HepG2 (cell line): ENCODE data around the gene ARHGAP4. TPM values are rescaled to one million over a fixed set of nuclear protein-coding genes. Genes with fewer than 3 reads are reported as not detected.
A peak's percentile ranks its signal among the peaks of the same experiment; 100 is the strongest.

Source experiments
- ATAC-seq: fragments of 200-7000 bp; cut with Tn5 transposase; 3 replicates; pipeline ENCODE4 v1.9.1; 2020; ENCODE audit warnings: mild to moderate bottlenecking, moderate library complexity
- BruUV-seq: library from RNA; stranded (reverse); fragments of 400-500 nt; replicated peaks from 2 replicates; lab custom pipeline; 2021; lab: Mats Ljungman, UMichigan
- CTCF ChIA-PET: fragments of 300-600 bp; formaldehyde crosslinking; extraction: SDS; loops from one replicate; lab custom pipeline; 2021; ENCODE audit warnings: low total read pairs, inconsistent platforms, low intra/inter-chr PET ratio; lab: Yijun Ruan, JAX
- POLR2A ChIA-PET: fragments of 350-600 bp; sonication (Branson Sonifier 250); formaldehyde crosslinking; loops from one replicate; lab custom pipeline; 2020; ENCODE audit warnings: antibody characterized with exemption, inconsistent platforms; lab: Yijun Ruan, JAX
- DNase-seq: peaks from one replicate; pipeline ENCODE4 v3.0.0-alpha.2; 2015; ENCODE audit warnings: low spot score
- FAIRE-seq: peaks from 3 replicates; lab custom pipeline; 2011; peaks lifted over from hg19 to GRCh38; lab: Jason Lieb, UNC
- H2AFZ ChIP-seq: one replicate; pipeline ENCODE4 v1.6.1; 2011; ENCODE audit warnings: low read length, inconsistent platforms
- H3K27ac ChIP-seq: fragments of 300-600 bp; 3 replicates; pipeline ENCODE4 v1.8.0; 2011; ENCODE audit warnings: mixed run types, mild to moderate bottlenecking, mixed read lengths, low read length, inconsistent platforms; ENCODE audit not compliant: insufficient read depth; ENCODE audit errors: extremely low read length
- H3K27me3 ChIP-seq, 2 experiments: fragments of 200-600 bp in 1 of 2; 2 replicates in 1 of 2; 3 replicates in 1 of 2; pipeline versions ENCODE4 v1.6.0 to v1.8.0; 2011; ENCODE audit warnings: low read length in 2 of 2, mild to moderate bottlenecking in 2 of 2, moderate library complexity in 2 of 2, inconsistent platforms in 1 of 2; ENCODE audit not compliant: insufficient read depth in 2 of 2, control insufficient read depth in 1 of 2
- H3K36me3 ChIP-seq, 2 experiments: fragments of 200-600 bp in 1 of 2; replicated peaks in 1 of 2; 2 replicates in 1 of 2; 3 replicates in 1 of 2; pipeline versions ENCODE4 v1.5.1 to v1.8.0; 2011; ENCODE audit warnings: low read length in 2 of 2, inconsistent platforms in 1 of 2; ENCODE audit not compliant: insufficient read depth in 2 of 2, control insufficient read depth in 1 of 2
- H3K4me1 ChIP-seq: 2 replicates; pipeline ENCODE4 v1.5.1; 2012; ENCODE audit warnings: low read length, inconsistent platforms; ENCODE audit not compliant: insufficient read depth
- H3K4me2 ChIP-seq: 2 replicates; pipeline ENCODE4 v1.6.0; 2011; ENCODE audit warnings: low read depth, low read length, inconsistent platforms
- H3K4me3 ChIP-seq, 3 experiments: fragments of 200-600 bp in 1 of 3; sonication (generic), shearing (Covaris generic) in 1 of 3; replicated peaks in 1 of 3; 2 replicates each; pipeline ENCODE4 v1.5.1; 2011 to 2016; ENCODE audit warnings: low read length in 3 of 3, inconsistent platforms in 2 of 3, low read depth in 2 of 3, mild to moderate bottlenecking in 2 of 3, control low read depth in 1 of 3, mixed read lengths in 1 of 3; ENCODE audit not compliant: insufficient read depth in 1 of 3
- H3K79me2 ChIP-seq: one replicate; pipeline ENCODE4 v1.6.1; 2011; ENCODE audit warnings: low read length, inconsistent platforms; ENCODE audit not compliant: insufficient read depth
- H3K9ac ChIP-seq: 2 replicates; pipeline ENCODE4 v1.6.0; 2011; ENCODE audit warnings: mild to moderate bottlenecking, low read depth, low read length, inconsistent platforms; ENCODE audit not compliant: insufficient read depth
- H3K9me3 ChIP-seq: 2 replicates; pipeline ENCODE4 v1.5.1; 2012; ENCODE audit warnings: mild to moderate bottlenecking, low read length
- H4K20me1 ChIP-seq: 2 replicates; pipeline ENCODE4 v1.6.0; 2011; ENCODE audit warnings: inconsistent platforms, mild to moderate bottlenecking, low read length, moderate library complexity; ENCODE audit not compliant: insufficient read depth
- HMGA1 ChIP-seq: sonication (generic); formaldehyde crosslinking; conservative IDR thresholded peaks from 2 replicates; pipeline ENCODE4 v1.4.0; 2020; ENCODE audit warnings: missing genetic modification reagents
- KLF15 ChIP-seq: sonication (generic); formaldehyde crosslinking; IDR thresholded peaks from 2 replicates; pipeline ENCODE4 v1.8.1; 2023; ENCODE audit warnings: borderline replicate concordance, mild to moderate bottlenecking, inconsistent platforms, missing genetic modification reagents, mixed read lengths
- MAFF ChIP-seq: IDR thresholded peaks from 2 replicates; pipeline ENCODE4 v1.6.1; 2011; ENCODE audit warnings: low read depth, low read length, improper control_type of control experiment
- MAFK ChIP-seq, 2 experiments: IDR thresholded peaks in 1 of 2; conservative IDR thresholded peaks in 1 of 2; 2 replicates each; pipeline ENCODE4 v1.6.1; 2011; ENCODE audit warnings: improper control_type of control experiment in 2 of 2, low read length in 2 of 2
- ZKSCAN5 ChIP-seq: sonication (generic); formaldehyde crosslinking; IDR thresholded peaks from 2 replicates; pipeline ENCODE4 v1.5.1; 2020; ENCODE audit warnings: mild to moderate bottlenecking, missing genetic modification reagents
- WGBS: methylation state at CpG from one replicate; pipeline ENCODE4 v1.1.6; 2017; ENCODE audit warnings: low lambda C conversion rate; 5-methylcytosine and 5-hydroxymethylcytosine counted together
- in situ Hi-C: cut with HindIII; loops from 2 replicates; pipeline ENCODE4 v1.10.0; 2017; ENCODE audit warnings: low pct_unique_long_range_greater_than_20kb; ENCODE audit not compliant: extremely low pct_ligation_motif_present
- intact Hi-C: fragments of 100-400 bp; cut with micrococcal nuclease; formaldehyde crosslinking; loops from one replicate; pipeline ENCODE4 v1.10.0; 2022; ENCODE audit not compliant: unreplicated experiment
- polyA plus RNA-seq, 8 experiments: library from polyadenylated mRNA; depleted of rRNA in 3 of 8; stranded (reverse) in 7 of 8; unstranded in 1 of 8; fragments of >200 nt; fragmentation: Illumina TruSeq in 4 of 8; extraction: Trizol in 4 of 8; gene quantifications; 2 replicates each; pipeline versions ENCODE4 v1.2.1 to v1.2.3, GENCODE V29; 2011 to 2016; ENCODE audit warnings: low read depth in 4 of 8, missing spikeins in 1 of 8, mixed read lengths in 1 of 8; ENCODE audit not compliant: insufficient read depth in 1 of 8
- total RNA-seq, 5 experiments: library from RNA; depleted of rRNA; stranded (reverse); fragments of >200 nt; fragmentation: Illumina TruSeq; extraction: Trizol; gene quantifications; 2 replicates each; pipeline ENCODE4 v1.2.3, GENCODE V29; 2016; ENCODE audit warnings: low read depth in 1 of 5
- TF ChIP-seq, protein P1 (sequence below): sonication (generic); formaldehyde crosslinking; IDR thresholded peaks from 2 replicates; pipeline ENCODE4 v1.4.0; 2020; ENCODE audit warnings: mild to moderate bottlenecking, low read depth, missing genetic modification reagents
- TF ChIP-seq, protein P2 (sequence below): sonication (generic); formaldehyde crosslinking; IDR thresholded peaks from 2 replicates; pipeline ENCODE4 v1.9.0; 2021; ENCODE audit warnings: missing genetic modification reagents, borderline replicate concordance

Gene ARHGAP4
- total and polyA plus RNA-seq, 2 of the 13 experiments (the other 11 are each of a cell fraction or from before 2014, with no cell fraction given) = 0.57 to 0.64 TPM

DNA sequence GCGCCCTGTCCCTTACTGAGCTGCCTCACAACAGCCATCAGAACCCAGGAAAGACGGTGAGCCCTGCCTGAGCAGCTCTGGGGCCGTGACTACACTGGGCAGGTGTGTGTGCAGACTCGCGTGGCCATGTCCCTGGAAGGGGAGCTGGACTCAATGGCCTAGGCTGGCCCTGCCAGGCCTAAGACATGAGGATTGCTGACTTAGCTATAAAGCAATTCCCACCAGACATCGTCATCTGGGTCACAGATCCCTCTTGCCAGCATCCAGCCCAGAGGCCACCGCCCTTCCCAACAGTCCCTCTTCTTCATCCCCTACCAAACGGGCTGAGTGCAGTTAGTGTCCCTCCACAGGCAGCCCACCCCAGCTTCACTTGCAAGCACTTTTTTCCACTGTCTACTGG is 5.1 kb upstream of the ARHGAP4 start:
- ChIA-PET CTCF (no interaction called here), POLR2A (no interaction called here)
- in situ Hi-C loops = no loop called here
- peaks cover 29% of the 10 kb centered on the region for H3K4me1 ChIP-seq
- no peak for ATAC-seq
- no peak overlapping the region for H3K27ac ChIP-seq
- H2AFZ ChIP-seq = no peak overlapping the region
- intact Hi-C loops = no loop called here
- FAIRE-seq = no peak
- H3K4me2 ChIP-seq = no peak overlapping the region
- BruUV-seq = no TSS peak
- no peak overlapping the region for H3K4me3 ChIP-seq
- H3K27me3 ChIP-seq = no peaks in the 10 kb centered on the region
- no peak for DNase-seq
- 93% methylated on average over 4 of the region's 8 CpGs for WGBS
- H3K36me3 ChIP-seq = peaks cover 1 to 8% of the 10 kb centered on the region in 2 experiments; a peak in 1 of 5 replicates
- H3K9ac ChIP-seq = no peak overlapping the region
- TF ChIP-seq KLF15 (no peak), ZKSCAN5 (no peak), MAFK (conservative IDR thresholded peaks at IDR 0.05 in 1 of 2, IDR thresholded peaks at IDR 0.05 in 1 of 2; ENCODE audit: low read length in 2 of 2) (peak; percentile 60 to 75; a peak in 3 of 4 replicates), MAFF (peak; percentile 63), HMGA1 (CRISPR knock-in tag) (no peak)
- TF ChIP-seq, protein P1, sequence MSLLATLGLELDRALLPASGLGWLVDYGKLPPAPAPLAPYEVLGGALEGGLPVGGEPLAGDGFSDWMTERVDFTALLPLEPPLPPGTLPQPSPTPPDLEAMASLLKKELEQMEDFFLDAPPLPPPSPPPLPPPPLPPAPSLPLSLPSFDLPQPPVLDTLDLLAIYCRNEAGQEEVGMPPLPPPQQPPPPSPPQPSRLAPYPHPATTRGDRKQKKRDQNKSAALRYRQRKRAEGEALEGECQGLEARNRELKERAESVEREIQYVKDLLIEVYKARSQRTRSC = no peak
- TF ChIP-seq, protein P2, sequence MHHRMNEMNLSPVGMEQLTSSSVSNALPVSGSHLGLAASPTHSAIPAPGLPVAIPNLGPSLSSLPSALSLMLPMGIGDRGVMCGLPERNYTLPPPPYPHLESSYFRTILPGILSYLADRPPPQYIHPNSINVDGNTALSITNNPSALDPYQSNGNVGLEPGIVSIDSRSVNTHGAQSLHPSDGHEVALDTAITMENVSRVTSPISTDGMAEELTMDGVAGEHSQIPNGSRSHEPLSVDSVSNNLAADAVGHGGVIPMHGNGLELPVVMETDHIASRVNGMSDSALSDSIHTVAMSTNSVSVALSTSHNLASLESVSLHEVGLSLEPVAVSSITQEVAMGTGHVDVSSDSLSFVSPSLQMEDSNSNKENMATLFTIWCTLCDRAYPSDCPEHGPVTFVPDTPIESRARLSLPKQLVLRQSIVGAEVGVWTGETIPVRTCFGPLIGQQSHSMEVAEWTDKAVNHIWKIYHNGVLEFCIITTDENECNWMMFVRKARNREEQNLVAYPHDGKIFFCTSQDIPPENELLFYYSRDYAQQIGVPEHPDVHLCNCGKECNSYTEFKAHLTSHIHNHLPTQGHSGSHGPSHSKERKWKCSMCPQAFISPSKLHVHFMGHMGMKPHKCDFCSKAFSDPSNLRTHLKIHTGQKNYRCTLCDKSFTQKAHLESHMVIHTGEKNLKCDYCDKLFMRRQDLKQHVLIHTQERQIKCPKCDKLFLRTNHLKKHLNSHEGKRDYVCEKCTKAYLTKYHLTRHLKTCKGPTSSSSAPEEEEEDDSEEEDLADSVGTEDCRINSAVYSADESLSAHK (CRISPR knock-in tag) = no peak
- no peaks in the 10 kb centered on the region for H4K20me1 ChIP-seq
- peaks cover 9% of the 10 kb centered on the region for H3K79me2 ChIP-seq
- no peaks in the 10 kb centered on the region for H3K9me3 ChIP-seq
